Measurements from ENCODE around the gene AMDHD2.

GRCh38 chr16:2520784-2521531, 787 bp downstream of the AMDHD2 start:
- TF ChIP-seq CTCF (IDR thresholded peaks at IDR 0.05; ENCODE audit: low read depth, low read length) (no peak), POLR2A (IDR thresholded peaks at IDR 0.05; ENCODE audit: extremely low read depth, insufficient read length) (no peak), MYC (IDR thresholded peaks at IDR 0.05; ENCODE audit: low read depth, low read length) (no peak)
- TF ChIP-seq, protein P1, sequence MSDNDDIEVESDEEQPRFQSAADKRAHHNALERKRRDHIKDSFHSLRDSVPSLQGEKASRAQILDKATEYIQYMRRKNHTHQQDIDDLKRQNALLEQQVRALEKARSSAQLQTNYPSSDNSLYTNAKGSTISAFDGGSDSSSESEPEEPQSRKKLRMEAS (IDR thresholded peaks at IDR 0.05; ENCODE audit: low read depth, low read length): no peak
